Right kidney (tissue), 1 donor: ENCODE data around the gene PRKCA.

ENCODE experiments used
- DNase-seq: peaks from one replicate; pipeline ENCODE4 v3.0.0-alpha.2; 2016

PRKCA gene

DNA sequence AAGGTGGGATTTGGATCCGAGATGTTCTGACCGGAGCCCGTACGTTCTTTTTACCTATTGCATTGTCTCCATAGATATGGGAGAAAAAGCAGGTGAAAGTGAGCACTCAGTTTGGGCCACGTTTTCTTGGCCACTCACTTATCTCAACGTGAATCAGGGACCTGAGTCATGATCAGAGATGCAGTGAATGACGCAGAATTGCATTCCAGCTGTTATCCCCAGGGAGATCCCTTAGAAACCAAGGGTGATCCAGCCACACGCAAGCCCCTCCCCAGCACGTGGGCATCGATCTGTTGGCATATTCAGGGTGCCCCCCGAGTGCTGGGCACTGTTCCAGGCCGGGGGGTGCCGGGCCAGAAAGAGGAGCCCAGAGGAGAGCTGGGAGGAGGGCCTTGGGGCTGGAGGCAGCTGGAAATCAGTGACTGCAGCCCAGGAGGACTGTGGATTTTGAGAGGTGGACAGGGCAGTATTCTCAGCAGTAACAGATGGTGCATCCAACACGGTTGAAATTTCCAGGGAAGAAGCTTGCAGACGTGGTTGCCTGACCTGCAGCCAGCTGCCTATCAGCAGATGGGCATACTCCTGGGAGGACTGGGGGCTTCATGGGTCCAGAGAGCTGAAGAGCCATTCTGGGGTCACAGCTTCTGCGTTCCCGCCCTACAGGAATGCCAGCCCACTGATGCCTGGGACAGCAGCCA is 445.3 kb downstream of the PRKCA start:
- no peak for DNase-seq

DNA sequence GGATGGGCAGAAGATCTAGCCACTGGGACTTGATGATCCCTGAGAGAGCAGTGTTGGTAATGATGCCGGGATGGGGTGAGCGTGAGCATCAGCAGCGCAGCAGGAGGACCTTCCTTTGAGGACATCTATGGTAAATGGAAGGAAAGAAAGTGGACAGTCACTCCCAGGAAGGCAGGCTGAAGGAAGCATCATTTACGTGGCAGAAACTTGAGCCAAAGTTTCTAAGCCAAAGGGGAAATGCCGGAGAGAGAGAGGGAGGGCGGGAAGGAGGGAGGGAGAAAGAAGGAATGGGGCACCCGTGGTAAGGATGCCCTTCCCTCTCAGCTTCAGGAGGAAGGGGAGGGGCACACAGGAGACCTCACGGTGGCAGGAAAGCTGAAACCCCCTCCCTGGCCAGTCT is 446.2 kb downstream of the PRKCA start:
- no peak for DNase-seq

DNA sequence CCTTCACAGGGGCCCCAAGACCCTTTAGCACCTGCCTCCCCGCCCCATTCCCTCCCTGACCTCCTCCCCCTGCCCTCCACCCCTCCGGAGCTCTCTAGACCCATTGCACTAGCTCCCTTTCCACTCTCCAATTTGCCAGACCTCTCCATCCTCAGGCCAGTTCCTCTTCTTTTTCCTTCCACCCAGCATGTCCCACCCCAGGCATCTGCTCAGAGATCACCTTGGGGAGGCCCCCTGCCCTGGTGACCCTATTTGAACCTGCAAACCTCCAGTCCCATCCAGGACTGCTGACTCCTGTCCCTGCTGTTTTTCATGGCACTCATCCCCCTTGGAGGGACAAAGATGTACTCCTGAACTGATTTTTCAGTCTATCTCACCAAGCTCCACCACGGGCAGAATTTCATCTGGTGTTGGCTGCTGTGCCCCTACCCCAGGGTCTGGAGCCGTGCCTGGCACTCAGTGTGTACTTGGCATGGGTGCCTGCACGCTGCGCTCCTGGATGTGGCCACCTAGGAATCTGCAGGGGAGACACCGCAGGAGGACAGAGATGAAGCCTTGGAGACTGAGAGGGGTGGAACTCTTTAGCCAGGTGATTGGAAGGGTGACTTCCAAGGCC is 446.9 kb downstream of the PRKCA start:
- no peak for DNase-seq

GRCh38 chr17:66750116-66750515 is 447.7 kb downstream of the PRKCA start:
- no peak for DNase-seq

DNA sequence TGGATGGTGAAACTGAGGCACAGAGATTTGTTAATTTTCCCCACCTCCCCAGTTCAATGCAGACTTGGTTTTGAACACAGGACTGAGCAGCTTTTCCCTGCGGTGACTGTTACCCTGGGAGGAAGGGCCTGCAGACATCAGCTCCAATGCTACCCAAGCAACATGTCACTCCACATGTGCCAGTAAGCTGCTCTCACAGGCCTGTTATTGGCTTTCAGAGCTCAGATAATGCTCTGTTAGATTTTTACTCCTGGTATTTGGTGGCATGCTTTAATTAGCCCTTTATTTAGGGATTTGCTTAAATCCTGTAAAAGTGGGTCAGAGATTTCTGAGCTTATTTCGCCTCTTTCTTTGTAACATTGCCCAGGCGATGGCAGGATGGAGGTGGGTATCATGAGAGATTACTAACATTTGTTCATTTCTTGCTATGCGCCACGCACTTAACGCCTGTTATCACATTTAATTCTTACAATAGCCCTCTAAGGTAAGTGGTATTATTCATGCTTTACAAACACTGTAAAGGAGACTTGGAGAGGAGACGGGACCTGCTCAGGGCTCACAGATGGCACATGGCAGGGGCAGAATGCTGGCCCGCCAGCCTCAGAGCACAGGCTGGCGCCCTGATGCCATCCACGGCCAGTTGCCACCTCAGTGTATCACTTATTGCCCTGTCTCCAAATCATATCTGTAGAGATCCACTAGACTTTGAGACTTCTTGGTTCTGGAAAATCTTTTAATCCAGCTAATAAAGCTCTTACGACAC is 448.5 kb downstream of the PRKCA start:
- DNase-seq, result no peak

DNA sequence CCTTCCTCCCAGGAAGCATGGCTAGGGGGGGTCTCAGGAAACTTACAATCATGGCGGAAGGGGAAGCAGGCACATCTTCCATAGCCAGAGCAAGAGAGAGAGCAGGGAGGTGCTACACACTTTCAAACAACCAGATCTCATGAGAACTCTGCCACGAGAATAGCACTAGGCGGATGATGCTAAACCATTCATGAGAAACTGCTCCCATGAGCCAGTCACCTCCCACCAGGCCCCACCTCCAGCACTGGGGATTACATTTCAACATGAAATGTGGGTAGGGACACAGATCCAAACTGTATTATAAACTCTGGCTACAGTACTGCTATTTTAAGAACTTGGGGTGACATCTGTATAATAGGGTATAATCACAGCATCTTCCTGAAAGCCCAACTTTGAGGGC is 449.4 kb downstream of the PRKCA start:
- no peak for DNase-seq

DNA sequence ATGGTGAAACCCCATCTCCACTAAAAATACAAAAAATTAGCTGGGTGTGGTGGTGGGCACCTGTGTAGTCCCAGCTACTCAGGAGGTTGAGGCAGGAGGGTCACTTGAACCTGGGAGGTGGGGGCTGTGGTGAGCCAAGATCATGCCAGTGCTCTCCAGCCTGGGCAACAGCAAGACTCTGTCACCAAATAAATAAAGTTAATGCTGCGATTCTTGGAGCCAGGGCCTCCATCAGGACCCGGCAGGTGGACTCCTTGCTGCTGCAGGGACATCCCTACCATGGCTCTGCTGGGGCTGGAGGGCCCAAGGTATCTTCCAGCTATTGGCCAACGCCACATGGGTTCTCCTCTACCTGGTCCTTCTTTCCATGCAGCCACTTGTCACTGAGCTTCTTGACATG is 450.0 kb downstream of the PRKCA start:
- no peak for DNase-seq

DNA sequence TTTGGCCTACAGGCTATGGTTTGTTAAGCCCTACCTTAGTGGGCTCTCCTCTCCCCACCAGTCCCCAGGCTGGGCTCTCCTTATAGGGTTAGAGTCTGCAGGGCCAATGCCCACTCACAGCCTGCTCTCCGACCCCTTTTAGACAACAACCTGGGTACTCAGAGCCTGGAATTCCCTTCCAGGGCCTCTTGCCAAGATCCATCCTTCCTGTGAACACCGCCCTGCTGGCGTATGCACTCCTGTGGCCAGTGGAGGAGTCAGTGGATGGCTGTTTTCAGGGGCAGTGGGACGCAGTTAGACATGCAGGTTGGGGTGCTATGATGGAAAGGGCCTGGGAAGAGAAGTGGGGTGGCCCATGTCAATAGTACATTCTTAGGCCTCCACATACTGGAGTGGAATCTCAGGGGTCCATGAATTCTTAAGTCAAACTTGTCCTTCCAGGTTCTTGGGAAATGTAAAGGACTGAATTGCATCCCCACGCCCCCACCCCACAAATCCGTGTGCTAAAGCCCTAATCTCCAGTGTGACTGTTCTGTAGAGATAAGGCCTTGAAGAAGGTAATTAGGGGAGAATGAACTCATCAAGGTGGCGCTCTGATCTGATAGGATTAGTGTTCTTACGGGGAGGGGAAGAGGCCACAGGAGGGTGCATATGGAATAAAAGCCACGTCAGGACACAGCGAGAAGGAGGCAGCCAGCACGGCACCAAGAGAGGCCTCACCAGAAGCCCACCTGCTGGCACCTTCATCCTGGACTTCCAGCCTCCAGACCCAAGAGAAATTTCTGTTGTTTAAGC is 450.9 kb downstream of the PRKCA start:
- DNase-seq, result no peak

GRCh38 chr17:66755101-66755943 is 452.9 kb downstream of the PRKCA start:
- no peak for DNase-seq

DNA sequence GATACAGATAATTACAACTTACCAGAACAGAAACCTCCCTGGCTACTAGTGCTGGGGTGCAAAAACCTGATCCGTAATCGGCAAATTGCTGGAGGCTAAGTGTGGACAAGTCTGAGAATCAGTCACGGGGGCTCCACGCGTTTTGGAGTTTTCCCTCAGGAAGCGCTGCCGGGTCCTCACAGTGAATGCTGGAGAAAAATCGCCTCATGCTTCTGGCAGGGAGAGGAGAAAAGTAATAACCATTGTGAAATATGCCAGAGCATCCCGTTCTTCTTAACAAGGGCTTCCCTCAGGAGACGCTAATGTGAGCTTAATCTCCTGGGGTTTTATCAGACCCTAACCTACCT is 453.5 kb downstream of the PRKCA start:
- no peak for DNase-seq

GRCh38 chr17:66760324-66760723 is 457.9 kb downstream of the PRKCA start:
- DNase-seq, result no peak

- no peak for DNase-seq
These were observed 459.9 kb downstream of the PRKCA start for GRCh38 chr17:66762276-66762675.

- DNase-seq, result no peak
These were observed 460.6 kb downstream of the PRKCA start for GRCh38 chr17:66763056-66763455.

GRCh38 chr17:66764506-66764905 is 462.1 kb downstream of the PRKCA start:
- no peak for DNase-seq

DNA sequence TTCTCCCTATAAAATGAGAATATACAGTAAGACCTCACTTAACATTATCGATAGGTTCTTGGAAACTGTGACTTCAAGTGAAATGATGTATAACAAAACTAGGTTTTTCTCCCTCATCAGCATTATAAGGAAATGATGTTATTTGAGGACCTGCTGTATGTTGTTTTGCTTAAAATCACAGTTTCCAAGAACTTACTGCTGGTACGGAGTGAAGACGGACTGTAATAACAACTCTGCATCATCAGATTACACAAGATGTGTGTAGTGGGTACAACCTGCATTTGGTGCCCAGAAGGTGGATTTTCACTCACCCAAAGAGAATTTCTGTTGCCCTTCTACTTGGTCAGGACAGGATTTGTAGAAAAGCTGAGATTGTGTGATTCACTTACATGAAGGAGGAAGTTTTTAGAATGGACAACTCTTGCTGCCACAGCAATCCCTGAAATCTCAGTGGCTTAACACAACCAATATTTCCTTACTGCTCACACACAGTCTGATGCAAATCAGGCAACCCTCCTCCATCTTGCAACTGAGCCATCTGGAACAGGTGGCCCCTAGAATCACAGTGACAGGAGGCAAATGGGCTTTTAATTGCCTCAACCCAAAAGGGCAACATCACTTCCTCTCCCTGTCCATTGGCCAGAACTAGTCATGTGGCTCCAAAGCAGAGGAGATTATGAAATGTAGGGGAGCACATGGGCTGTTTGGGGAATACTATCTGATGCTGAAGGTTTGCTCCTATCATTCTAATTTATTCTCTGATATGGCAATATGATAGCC is 464.9 kb downstream of the PRKCA start:
- no peak for DNase-seq

- DNase-seq, result no peak
These were observed 467.5 kb downstream of the PRKCA start for GRCh38 chr17:66769911-66770310.

GRCh38 chr17:66772148-66772812 is 469.9 kb downstream of the PRKCA start:
- DNase-seq, result no peak

DNA sequence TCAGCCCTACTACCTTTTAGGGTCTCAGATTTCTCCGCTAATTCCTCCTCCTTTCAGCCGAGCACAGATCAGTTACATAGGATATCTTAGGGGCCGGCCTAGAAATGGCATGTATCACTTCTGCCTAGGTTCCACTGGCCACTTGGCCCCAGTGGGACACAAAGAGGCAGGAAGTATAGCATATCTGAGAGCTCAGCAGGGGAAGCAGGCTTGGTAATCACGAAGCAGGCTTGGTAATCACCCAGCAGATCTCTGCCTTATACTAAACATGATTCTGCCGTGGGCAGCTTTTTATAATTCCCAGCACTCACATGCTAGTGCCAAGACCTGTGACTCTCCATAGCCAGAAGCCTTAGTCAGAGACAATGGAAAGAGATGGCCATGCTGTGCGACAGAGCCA is 472.9 kb downstream of the PRKCA start:
- DNase-seq, result no peak

GRCh38 chr17:66775881-66776400 is 473.5 kb downstream of the PRKCA start:
- no peak for DNase-seq

DNA sequence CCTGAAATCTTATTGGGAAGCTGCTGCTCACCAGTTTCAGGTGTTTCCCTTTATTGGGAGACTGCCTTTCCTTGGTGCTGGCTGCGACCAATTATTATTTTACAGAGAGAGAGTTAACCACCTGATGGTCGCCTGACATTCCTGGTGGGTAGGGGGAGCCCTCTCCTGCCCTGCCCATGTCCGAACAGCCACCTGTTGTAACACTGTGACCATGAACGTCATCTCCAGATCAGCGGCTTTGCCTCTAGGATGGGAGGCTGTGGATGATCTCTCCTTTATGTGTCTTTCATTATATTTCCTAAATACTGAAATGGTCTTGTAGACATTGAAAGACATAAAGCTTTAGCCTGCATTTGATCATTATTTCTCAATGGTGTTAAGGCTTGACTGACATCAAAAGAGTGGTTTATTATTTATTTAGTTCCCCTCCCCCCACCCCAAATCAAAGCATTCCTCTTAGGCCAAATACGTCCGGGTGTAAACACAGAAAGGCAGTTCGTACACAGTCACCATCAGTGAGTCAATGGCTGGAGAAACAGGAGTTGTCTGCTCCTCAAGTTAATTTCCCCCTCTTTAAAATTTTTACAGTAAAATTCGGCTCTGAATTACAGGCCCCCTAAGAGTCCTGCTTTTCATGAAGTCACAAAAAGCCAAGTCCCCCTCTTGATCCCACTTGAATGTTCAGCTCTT is 474.7 kb downstream of the PRKCA start:
- DNase-seq, result no peak
